Measurements from ENCODE around the gene EPHB1. TPM values are rescaled to one million over a fixed set of nuclear protein-coding genes. Genes with fewer than 3 reads are reported as not detected.

EPHB1 gene
- total RNA-seq, 4 donors from 2014 or later: 0.08 to 1.1 (median 0.72) TPM

- WGBS, 2 donors: 77 to 81% methylated on average over 8 of the region's 8 CpGs
- Histone ChIP-seq H3K9me3 (no peaks in the 10 kb centered on the region), H3K27me3 (no peaks in the 10 kb centered on the region), H3K36me3 (no peaks in the 10 kb centered on the region), H3K27ac (no peak overlapping the region), H3K4me1 (no peaks in the 10 kb centered on the region), H3K4me3 (no peak overlapping the region)
- DNase-seq: no peak
- intact Hi-C loops (cut with DNase I): no loop called here
- TF ChIP-seq POLR2A (IDR thresholded peaks at IDR 0.05): no peak
- TF ChIP-seq CTCF (IDR thresholded peaks at IDR 0.05): no peak
These were observed 339.0 kb downstream of the EPHB1 start for GRCh38 chr3:135133905-135134683.

GRCh38 chr3:135134684-135135075, 339.6 kb downstream of the EPHB1 start:
- no peaks in the 10 kb centered on the region for H3K36me3 ChIP-seq
- no peak overlapping the region for H3K27ac ChIP-seq
- DNase-seq: no peak
- H3K4me1 ChIP-seq: no peaks in the 10 kb centered on the region
- intact Hi-C loops (cut with DNase I): no loop called here
- TF ChIP-seq CTCF (IDR thresholded peaks at IDR 0.05) (no peak), POLR2A (IDR thresholded peaks at IDR 0.05) (no peak)
- 60 to 70% methylated on average over 3 of the region's 3 CpGs for WGBS, 2 donors
- no peaks in the 10 kb centered on the region for H3K9me3 ChIP-seq
- H3K4me3 ChIP-seq: no peak overlapping the region
- no peaks in the 10 kb centered on the region for H3K27me3 ChIP-seq

- DNase-seq: no peak
- Histone ChIP-seq H3K9me3 (no peaks in the 10 kb centered on the region), H3K4me3 (no peak overlapping the region), H3K27ac (no peak overlapping the region), H3K27me3 (no peaks in the 10 kb centered on the region), H3K36me3 (no peaks in the 10 kb centered on the region), H3K4me1 (no peaks in the 10 kb centered on the region)
- intact Hi-C loops (cut with DNase I): no loop called here
- TF ChIP-seq CTCF (IDR thresholded peaks at IDR 0.05) (no peak), POLR2A (IDR thresholded peaks at IDR 0.05) (no peak)
- WGBS, 2 donors: 60 to 88% methylated on average over 1 of the region's 1 CpG
These were observed 340.4 kb downstream of the EPHB1 start for GRCh38 chr3:135135445-135135844.

DNA sequence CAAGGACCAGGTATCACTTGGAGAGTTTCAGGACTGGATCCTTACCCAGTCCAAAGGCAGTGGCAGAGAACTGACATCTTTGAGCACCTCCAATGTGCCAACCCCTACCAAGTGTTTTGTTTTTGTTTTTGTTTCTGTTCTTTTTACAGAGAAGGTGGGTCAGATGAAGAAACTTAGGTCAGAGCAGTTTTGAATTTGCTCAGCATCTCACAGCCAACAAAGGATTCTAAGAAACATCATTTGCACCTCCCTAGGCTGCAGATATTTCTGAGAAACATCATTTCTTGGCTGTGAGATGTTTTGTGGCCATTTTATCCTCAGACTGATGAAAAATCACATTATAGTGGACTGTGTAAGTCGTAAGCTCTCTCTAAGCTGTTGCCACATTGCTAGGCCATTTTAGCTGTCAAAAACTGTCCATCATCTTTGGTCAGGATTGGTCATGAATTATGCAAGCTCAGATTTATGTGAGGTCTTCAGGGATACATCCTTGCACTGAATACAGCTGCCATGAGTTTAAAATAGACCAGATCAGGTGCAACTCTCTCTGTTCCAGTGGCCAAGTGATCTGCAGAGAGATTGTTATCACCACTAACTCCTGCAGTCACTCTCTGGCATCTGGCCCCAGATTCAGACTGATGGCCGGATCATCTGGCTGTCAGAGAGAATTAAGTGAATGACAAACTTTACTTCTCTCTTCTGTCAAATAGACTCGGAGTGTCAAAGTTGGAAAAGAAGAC, 341.5 kb downstream of the EPHB1 start:
- no peaks in the 10 kb centered on the region for H3K4me1 ChIP-seq
- no peak overlapping the region for H3K27ac ChIP-seq
- H3K9me3 ChIP-seq: no peaks in the 10 kb centered on the region
- 46 to 69% methylated on average over 3 of the region's 3 CpGs for WGBS, 2 donors
- H3K27me3 ChIP-seq: no peaks in the 10 kb centered on the region
- intact Hi-C loops (cut with DNase I): no loop called here
- TF ChIP-seq CTCF (IDR thresholded peaks at IDR 0.05) (no peak), POLR2A (IDR thresholded peaks at IDR 0.05) (no peak)
- no peaks in the 10 kb centered on the region for H3K36me3 ChIP-seq
- DNase-seq: no peak
- no peak overlapping the region for H3K4me3 ChIP-seq

GRCh38 chr3:135137296-135137695, 342.2 kb downstream of the EPHB1 start:
- Histone ChIP-seq H3K27ac (no peak overlapping the region), H3K4me3 (no peak overlapping the region), H3K4me1 (no peaks in the 10 kb centered on the region), H3K36me3 (no peaks in the 10 kb centered on the region), H3K9me3 (no peaks in the 10 kb centered on the region), H3K27me3 (no peaks in the 10 kb centered on the region)
- WGBS, 2 donors: 64% methylated on average over 2 of the region's 2 CpGs
- intact Hi-C loops (cut with DNase I): no loop called here
- no peak for DNase-seq
- no peak for TF ChIP-seq POLR2A (IDR thresholded peaks at IDR 0.05)
- no peak for TF ChIP-seq CTCF (IDR thresholded peaks at IDR 0.05)

Measured in esophagus squamous epithelium (tissue), 5 donors.